Stimulated activated CD4-positive, alpha-beta T cell treated with anti-CD3 and anti-CD28 coated beads, Interleukin-4, amount 100 ng/mL, for 48 hours (primary cell): ENCODE results near the gene CEP83.
A peak's percentile ranks its signal among the peaks of the same experiment; 100 is the strongest.
"Not testable (repeated sequence)": the region's sequence is repeated elsewhere in the genome, so short reads cannot be mapped to it uniquely, and the experiment has no call there.

ENCODE experiments used
- DNase-seq, 2 donors: peaks; one replicate each; pipeline ENCODE4 v3.0.0-alpha.2; 2020; ENCODE audit warnings: low read depth in 2 of 2

CEP83 gene

DNA sequence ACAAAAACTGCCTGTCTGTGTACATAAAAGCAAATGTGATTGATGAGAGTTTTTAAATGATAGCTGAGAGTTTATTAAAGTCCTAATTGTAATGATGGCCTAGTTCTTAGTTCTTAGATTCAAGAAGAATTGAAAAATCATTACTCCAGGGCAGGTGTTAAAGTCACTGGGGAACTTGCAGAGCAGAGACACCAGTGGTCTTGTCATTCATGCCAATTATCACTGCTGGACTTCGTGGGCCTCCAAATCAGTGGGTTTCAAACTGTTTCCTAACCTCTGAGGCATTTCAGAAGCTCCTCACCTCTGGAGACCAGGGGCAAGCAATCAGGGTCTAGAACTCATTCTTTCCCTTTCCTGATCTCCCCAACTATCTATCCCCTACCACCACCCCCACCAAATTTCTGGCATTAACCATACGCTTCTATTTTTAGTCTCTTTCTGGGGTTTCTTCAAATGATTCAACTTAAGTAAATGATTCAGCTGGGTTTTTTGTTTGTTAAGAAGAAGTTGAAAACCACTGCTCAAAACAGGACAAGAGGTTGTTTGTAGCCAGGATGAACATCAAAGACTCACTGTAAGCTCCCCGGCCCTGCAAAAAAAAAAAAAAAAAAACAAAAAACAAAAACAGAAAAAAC lies 80.1 kb downstream of the CEP83 start:
- DNase-seq = peak in 1 of 2 donors; percentile 7

DNA sequence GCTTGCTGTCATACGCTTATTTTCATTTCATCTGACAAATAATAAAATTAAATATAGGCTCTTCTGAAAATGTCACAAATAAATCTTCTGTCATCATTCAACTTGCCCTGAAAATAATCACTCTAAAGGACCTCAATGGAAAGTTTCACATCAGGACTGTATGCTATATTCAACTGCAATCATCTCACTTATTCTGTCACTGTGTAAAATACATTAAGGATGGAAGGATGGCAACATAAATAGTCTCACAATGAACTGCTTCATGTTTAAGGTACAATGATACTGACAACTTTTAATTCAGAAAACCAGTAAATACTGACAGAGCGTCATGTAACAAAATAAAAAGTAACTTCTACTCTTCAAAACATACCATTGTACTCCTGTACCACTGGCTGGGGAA lies 82.1 kb downstream of the CEP83 start:
- DNase-seq = no peak

DNA sequence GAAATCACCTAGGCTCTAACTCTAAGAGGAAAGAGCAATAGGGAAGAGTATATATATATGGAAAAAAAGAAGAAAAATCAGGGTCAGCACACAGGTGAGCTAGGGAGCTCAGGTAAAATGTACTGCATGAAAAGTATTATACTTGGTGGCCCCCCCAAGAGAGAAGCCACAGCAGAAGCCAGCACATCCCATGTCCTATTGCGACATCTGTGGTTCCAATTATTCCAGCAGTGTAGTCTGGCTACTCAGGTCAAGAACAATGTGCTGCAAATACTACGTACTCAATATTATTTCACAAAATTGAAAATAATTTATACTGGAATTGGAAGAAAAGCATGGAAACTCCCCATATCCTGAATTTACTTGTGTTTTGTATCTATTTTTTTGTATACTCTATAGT lies 85.5 kb downstream of the CEP83 start:
- no peak for DNase-seq

- no peak for DNase-seq
These were observed 87.2 kb downstream of the CEP83 start for GRCh38 chr12:94372461-94372860.

- no peak for DNase-seq
These were observed 97.0 kb downstream of the CEP83 start for GRCh38 chr12:94362653-94363052.

- no peak for DNase-seq
These were observed 99.9 kb downstream of the CEP83 start for GRCh38 chr12:94359761-94360160.

DNA sequence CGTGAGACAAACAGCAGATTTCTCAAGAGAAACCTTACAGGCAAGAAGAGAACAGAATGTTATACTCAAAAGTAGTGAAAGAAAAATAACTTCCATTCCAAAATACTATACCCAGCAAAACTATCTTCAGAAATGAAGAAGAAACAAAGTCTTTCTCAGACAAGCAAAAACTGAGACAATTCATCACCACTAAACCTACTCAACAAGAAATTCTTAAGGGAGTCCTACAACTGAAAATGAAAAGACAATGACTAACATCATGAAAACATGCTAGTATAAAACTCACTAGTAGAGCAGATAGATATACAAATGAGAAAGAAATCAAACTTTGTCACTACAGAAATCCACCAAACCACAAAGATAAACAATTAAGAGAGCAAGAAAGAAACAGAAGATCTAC lies 106.5 kb downstream of the CEP83 start:
- no peak for DNase-seq

DNA sequence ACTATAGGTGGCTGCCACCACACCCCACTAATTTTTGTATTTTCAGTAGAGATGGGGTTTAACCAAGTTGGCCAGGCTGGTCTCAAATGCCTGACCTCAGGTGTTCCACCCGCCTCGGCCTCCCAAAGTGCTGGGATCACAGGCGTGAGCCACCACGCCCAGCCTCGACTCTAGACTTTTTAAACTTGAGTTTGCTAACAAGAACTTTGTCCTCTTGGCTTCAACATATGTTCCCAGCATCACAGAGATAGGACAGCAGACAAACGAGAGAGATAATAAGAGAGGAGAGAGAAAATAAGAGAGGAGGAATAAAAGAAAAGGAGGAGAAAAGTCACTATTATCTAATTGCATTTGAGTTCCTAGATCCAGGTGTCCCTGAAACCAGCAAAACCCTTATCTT lies 119.1 kb downstream of the CEP83 start:
- no peak for DNase-seq

GRCh38 chr12:94338006-94338794 lies 121.5 kb downstream of the CEP83 start:
- no peak for DNase-seq

DNA sequence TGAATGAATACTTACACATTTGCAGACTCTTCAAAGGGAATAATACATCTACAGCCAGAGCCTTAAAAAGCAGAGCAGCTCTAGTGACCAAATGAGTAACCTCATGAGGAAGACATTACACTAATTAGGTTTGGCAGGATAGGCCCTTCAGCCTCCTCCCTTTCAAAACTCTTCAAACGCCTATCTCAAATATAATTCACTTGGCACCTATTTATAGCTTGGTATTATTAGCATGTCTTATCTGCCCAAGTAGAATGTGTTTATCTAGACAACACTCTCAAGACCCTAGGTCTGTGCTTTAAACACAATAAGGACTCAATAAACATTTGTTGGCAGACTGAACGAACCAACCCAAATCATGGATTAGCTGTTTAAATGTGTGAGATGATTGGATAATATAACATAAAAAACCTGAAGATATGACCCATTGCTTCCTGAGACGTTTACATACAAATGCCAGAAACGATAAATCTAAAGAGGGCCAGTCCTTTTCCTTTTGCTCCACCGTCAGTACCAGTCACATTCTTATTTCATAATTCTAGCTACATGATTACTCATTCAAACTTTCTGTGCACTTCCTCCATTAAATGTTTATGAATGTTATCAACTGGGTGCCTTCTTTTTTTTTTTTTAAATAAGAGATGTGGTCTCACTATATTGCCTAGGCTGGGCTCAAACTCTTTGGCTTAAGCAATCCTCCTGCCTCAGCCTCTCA lies 123.3 kb downstream of the CEP83 start:
- DNase-seq = no peak

DNA sequence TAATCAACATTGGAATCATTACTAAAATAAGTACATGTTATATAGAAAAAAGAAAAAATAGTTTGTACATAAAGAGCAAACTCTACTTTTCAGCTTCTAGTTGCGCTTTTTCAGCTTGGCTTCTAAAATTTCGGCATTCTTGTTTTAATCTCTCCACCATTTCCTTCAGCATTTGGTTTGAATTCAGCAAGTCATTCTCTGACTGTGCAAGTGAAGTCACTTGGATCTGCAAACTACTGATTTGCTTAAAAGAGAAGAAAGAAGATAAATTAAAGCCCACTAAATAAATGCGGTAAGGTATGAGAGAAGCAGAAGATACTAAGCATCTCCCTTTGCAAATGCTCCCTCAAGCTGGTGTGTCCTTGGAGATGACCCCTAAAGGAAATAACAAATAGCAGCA lies 126.3 kb downstream of the CEP83 start:
- no peak for DNase-seq

DNA sequence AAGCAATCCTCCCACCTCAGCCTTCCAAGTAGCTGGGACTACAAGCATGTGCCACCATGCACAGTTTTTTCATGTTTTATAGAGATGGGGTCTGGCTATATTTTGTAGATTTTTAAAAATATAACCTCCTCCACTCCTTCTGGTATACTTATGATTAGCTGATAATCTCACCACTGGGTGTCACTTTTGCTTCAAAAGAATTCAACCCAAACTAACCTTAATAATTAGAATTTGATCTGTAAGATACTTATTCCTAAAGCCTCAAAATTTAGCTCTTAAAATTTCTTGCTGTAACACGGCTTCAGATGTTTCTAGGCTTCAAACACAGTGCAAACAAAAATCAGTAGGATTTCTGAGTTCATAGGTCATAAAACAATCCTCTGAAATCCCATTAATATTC lies 130.3 kb downstream of the CEP83 start:
- DNase-seq = no peak

DNA sequence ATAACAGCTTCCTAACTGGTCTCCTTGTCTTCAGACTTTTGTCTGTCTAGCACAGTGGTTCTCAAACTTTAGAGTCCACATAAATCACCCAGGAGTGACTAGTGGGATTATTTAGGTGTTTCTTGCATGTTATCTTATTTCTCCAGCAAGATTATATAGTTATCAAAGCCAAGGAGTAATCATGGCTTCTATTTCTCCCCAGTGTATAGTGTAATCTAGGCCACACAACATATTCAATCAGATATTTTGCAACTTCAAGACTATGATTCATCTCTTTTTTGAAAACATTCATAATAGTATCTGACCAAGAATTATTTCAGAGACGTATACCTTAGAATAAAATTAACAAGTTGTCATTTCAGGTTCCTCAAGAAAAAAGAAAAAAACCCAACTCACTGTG lies 131.9 kb downstream of the CEP83 start:
- no peak for DNase-seq

GRCh38 chr12:94326727-94327126 lies 132.9 kb downstream of the CEP83 start:
- no peak for DNase-seq

DNA sequence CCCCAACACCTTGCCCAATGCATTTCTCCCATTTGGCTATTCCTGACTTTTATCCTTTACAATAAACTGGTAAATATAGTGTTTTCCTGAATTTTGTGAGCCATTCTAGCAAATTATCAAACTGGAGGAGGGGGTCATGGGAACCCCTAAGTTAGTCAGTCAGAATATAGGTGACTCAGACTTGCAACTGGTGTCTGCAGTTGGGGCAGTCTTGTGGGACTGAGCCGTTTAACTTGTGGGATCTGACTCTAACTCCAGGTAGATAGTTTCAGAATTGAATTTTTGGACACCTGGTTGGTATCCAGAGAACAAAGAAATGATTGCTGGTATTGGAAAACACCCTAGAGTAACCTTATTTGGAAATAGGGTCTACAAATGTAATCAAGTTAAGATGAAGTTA lies 133.4 kb downstream of the CEP83 start:
- no peak for DNase-seq

DNA sequence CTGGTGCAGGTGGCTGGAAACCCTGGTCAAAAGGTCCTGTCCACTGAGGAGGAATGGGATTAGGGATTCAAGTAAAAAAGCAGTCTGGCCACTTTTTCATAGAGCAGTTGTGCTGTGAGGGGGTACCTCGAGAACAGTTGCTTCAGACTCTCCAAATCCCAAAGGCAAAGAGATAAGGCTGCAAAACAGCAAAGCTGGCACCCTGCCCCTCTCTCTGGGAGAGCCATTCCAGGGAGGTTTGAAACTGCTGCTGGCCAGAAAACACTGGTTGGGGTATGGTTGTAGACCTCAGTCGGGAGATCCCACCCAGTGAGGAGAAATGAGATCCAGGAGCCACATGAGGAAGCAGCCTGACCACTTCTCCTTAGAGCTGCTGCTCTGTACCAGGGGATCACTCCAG lies 137.3 kb downstream of the CEP83 start:
- DNase-seq = no peak

GRCh38 chr12:94320109-94320508 lies 139.6 kb downstream of the CEP83 start:
- DNase-seq = no peak

DNA sequence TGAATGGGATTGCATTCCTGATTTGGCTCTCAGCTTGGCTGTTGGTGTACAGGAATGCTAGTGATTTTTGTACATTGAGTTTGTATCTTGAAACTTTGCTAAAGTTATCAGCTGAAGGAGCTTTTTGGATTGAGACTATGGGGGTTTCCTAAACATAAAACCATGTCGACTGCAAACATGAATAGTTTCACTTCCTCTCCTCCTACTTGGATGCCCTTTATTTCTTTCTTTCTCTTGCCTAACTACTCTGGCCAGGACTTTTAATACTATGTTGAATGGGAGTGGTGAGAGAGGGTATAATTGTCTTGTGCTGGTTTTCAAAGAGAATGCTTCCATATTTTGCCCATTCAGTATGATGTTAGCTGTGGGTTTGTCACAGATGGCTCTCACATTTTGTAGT lies 141.5 kb downstream of the CEP83 start:
- DNase-seq = no peak

- not testable (repeated sequence) for DNase-seq
These were observed 143.1 kb downstream of the CEP83 start for GRCh38 chr12:94316600-94316999.

DNA sequence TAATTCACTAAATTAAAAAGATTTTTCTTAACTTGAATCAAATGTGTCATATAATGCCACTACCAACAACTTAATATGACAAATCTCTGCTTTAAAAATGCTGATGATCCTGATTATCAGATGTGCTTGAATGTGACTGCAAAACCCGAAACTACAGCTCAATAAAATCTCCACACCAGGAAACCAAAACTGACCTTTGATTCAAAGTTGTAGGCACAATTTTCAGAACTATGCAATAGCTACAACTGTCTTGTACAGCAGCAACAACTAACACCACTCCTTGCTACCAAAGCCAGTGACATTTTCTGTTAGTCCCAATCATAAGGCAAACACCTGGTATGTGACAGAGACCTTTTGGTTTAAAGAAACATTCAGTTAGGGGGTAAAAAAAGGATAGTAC lies 147.3 kb downstream of the CEP83 start:
- DNase-seq = no peak

DNA sequence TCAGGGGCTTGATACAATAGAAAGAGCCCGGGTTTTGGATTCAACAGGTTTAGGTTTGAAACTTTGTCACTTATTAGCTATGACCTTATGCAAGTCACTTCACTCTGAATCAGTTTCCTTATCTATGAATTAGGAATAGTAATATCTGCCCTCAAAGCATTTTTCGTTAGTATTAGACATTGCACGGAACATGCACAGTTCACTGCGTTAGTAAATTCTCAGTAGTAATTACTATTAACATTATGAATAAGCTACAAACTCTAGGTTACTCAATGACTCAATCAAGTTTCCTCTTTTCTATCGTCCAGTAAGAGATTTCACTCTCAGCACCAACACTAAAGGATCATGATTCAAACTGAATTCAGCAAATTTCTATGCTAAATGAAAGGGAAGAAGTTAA lies 150.3 kb downstream of the CEP83 start:
- DNase-seq = no peak

DNA sequence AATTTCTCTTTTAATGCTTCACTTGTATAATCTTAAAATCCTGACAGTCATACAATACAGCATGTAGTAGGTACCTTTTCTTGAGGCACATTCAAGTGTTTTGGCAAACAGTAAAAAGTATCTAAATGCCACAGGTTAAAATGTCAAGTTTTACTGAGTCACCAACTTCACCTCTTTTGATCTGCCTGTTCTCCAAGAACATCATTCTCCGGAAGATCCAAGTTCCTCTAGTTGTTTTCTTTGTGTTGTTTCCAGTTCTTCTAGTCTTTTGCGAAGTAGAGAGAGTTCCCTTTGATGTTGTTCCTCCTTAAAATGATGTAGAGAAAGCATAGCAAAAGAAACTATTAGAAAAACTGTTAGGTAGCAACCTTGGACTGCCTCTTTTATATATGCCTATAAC lies 151.1 kb downstream of the CEP83 start:
- DNase-seq = no peak
